ENCODE measurements around the gene PBXIP1.

Gene PBXIP1

GRCh38 chr1:154944401-154945159 is 11.3 kb downstream of the PBXIP1 start:
- in situ Hi-C loops (cut with HindIII; ENCODE audit: low pct_ligation_motif_present, low pct_unique_long_range_greater_than_20kb, low sequenced_read_pairs) = no loop called here

GRCh38 chr1:154943649-154944400 is 12.1 kb downstream of the PBXIP1 start:
- DNase-seq = peak; percentile 39
- in situ Hi-C loops (cut with HindIII; ENCODE audit: low pct_ligation_motif_present, low pct_unique_long_range_greater_than_20kb, low sequenced_read_pairs) = no loop called here

More at GRCh38 chr1:154944401-154945159, 11.3 kb downstream of the PBXIP1 start:
- DNase-seq = no peak

- DNase-seq = no peak
- in situ Hi-C loops (cut with HindIII; ENCODE audit: low pct_ligation_motif_present, low pct_unique_long_range_greater_than_20kb, low sequenced_read_pairs) = no loop called here
Observed at GRCh38 chr1:154941333-154942013, 14.4 kb downstream of the PBXIP1 start.

- in situ Hi-C loops (cut with HindIII; ENCODE audit: low pct_ligation_motif_present, low pct_unique_long_range_greater_than_20kb, low sequenced_read_pairs) = no loop called here
- no peak for DNase-seq
Observed at GRCh38 chr1:154940651-154941194, 15.2 kb downstream of the PBXIP1 start.

- DNase-seq = no peak
- in situ Hi-C loops (cut with HindIII; ENCODE audit: low pct_ligation_motif_present, low pct_unique_long_range_greater_than_20kb, low sequenced_read_pairs) = no loop called here
Observed at GRCh38 chr1:154940213-154940560, 15.7 kb downstream of the PBXIP1 start.

- in situ Hi-C loops (cut with HindIII; ENCODE audit: low pct_ligation_motif_present, low pct_unique_long_range_greater_than_20kb, low sequenced_read_pairs) = no loop called here
- no peak for DNase-seq
Observed at GRCh38 chr1:154938604-154939399, 17.1 kb downstream of the PBXIP1 start.

- in situ Hi-C loops (cut with HindIII; ENCODE audit: low pct_ligation_motif_present, low pct_unique_long_range_greater_than_20kb, low sequenced_read_pairs) = no loop called here
- DNase-seq = no peak
Observed at GRCh38 chr1:154937988-154938386, 17.9 kb downstream of the PBXIP1 start.

GRCh38 chr1:154937085-154937987 is 18.6 kb downstream of the PBXIP1 start:
- peak; percentile 94 for DNase-seq
- in situ Hi-C loops (cut with HindIII; ENCODE audit: low pct_ligation_motif_present, low pct_unique_long_range_greater_than_20kb, low sequenced_read_pairs) = no loop called here

- in situ Hi-C loops (cut with HindIII; ENCODE audit: low pct_ligation_motif_present, low pct_unique_long_range_greater_than_20kb, low sequenced_read_pairs) = no loop called here
- DNase-seq = peak; percentile 96
Observed at GRCh38 chr1:154936555-154937084, 19.3 kb downstream of the PBXIP1 start, which contains the start of gene PMVK. Gene PMVK, minus strand, starts transcription at chr1:154936719. Its CDS starts 34 bp downstream, at chr1:154936685.

- in situ Hi-C loops (cut with HindIII; ENCODE audit: low pct_ligation_motif_present, low pct_unique_long_range_greater_than_20kb, low sequenced_read_pairs) = no loop called here
Observed at GRCh38 chr1:154935749-154936554, 19.9 kb downstream of the PBXIP1 start.

GRCh38 chr1:154934358-154934948 is 21.4 kb downstream of the PBXIP1 start:
- no peak for DNase-seq
- in situ Hi-C loops (cut with HindIII; ENCODE audit: low pct_ligation_motif_present, low pct_unique_long_range_greater_than_20kb, low sequenced_read_pairs) = no loop called here

More at GRCh38 chr1:154935749-154936554, 19.9 kb downstream of the PBXIP1 start:
- DNase-seq = no peak

- DNase-seq = no peak
- in situ Hi-C loops (cut with HindIII; ENCODE audit: low pct_ligation_motif_present, low pct_unique_long_range_greater_than_20kb, low sequenced_read_pairs) = no loop called here
Observed at GRCh38 chr1:154931940-154932487, 23.9 kb downstream of the PBXIP1 start.

- in situ Hi-C loops (cut with HindIII; ENCODE audit: low pct_ligation_motif_present, low pct_unique_long_range_greater_than_20kb, low sequenced_read_pairs) = no loop called here
- no peak for DNase-seq
Observed at GRCh38 chr1:154926201-154926600, 29.7 kb downstream of the PBXIP1 start.

GRCh38 chr1:154925335-154926170 is 30.3 kb downstream of the PBXIP1 start:
- in situ Hi-C loops (cut with HindIII; ENCODE audit: low pct_ligation_motif_present, low pct_unique_long_range_greater_than_20kb, low sequenced_read_pairs) = no loop called here
- no peak for DNase-seq

- DNase-seq = no peak
- in situ Hi-C loops (cut with HindIII; ENCODE audit: low pct_ligation_motif_present, low pct_unique_long_range_greater_than_20kb, low sequenced_read_pairs) = no loop called here
Observed at GRCh38 chr1:154923695-154924094, 32.2 kb downstream of the PBXIP1 start.

Data from ACHN (cell line).